ENCODE results near the gene KCNAB2.

The KCNAB2 gene

GRCh38 chr1:6011946-6012258 is 33.8 kb upstream of the KCNAB2 start:
- Histone ChIP-seq H3K27ac (replicated peaks) (no peak overlapping the region), H3K4me3 (replicated peaks; ENCODE audit: insufficient read depth, low read length) (no peak overlapping the region), H3K27me3 (ENCODE audit: insufficient read depth, poor library complexity, severe bottlenecking) (no peaks in the 10 kb centered on the region)
- DNase-seq (ENCODE audit: low read depth in 1 of 2, low spot score in 1 of 2): no peak
- TF ChIP-seq CTCF (IDR thresholded peaks at IDR 0.05; ENCODE audit: insufficient read depth, low read length): no peak
- no peak for TF ChIP-seq REST (IDR thresholded peaks at IDR 0.05; ENCODE audit: insufficient replicate concordance, low read depth)
- TF ChIP-seq SPI1 (IDR thresholded peaks at IDR 0.05; ENCODE audit: borderline replicate concordance, low read depth): no peak
- TF ChIP-seq POLR2AphosphoS5 (IDR thresholded peaks at IDR 0.05; ENCODE audit: low read depth): no peak
- no peak for TF ChIP-seq GABPA (IDR thresholded peaks at IDR 0.05; ENCODE audit: low read depth)

- no peak overlapping the region for H3K27ac ChIP-seq (replicated peaks)
- no peaks in the 10 kb centered on the region for H3K27me3 ChIP-seq (ENCODE audit: insufficient read depth, poor library complexity, severe bottlenecking)
- TF ChIP-seq SPI1 (IDR thresholded peaks at IDR 0.05; ENCODE audit: borderline replicate concordance, low read depth): no peak
- TF ChIP-seq REST (IDR thresholded peaks at IDR 0.05; ENCODE audit: insufficient replicate concordance, low read depth): no peak
- no peak for TF ChIP-seq POLR2AphosphoS5 (IDR thresholded peaks at IDR 0.05; ENCODE audit: low read depth)
- no peak for TF ChIP-seq CTCF (IDR thresholded peaks at IDR 0.05; ENCODE audit: insufficient read depth, low read length)
- no peak for TF ChIP-seq GABPA (IDR thresholded peaks at IDR 0.05; ENCODE audit: low read depth)
- no peak for DNase-seq (ENCODE audit: low read depth in 1 of 2, low spot score in 1 of 2)
- no peak overlapping the region for H3K4me3 ChIP-seq (replicated peaks; ENCODE audit: insufficient read depth, low read length)
These were observed 33.0 kb upstream of the KCNAB2 start for GRCh38 chr1:6012529-6013318.

GRCh38 chr1:6013491-6013890 is 32.2 kb upstream of the KCNAB2 start:
- no peak for TF ChIP-seq SPI1 (IDR thresholded peaks at IDR 0.05; ENCODE audit: borderline replicate concordance, low read depth)
- no peak for TF ChIP-seq GABPA (IDR thresholded peaks at IDR 0.05; ENCODE audit: low read depth)
- no peak for TF ChIP-seq CTCF (IDR thresholded peaks at IDR 0.05; ENCODE audit: insufficient read depth, low read length)
- no peak for TF ChIP-seq POLR2AphosphoS5 (IDR thresholded peaks at IDR 0.05; ENCODE audit: low read depth)
- no peak for TF ChIP-seq REST (IDR thresholded peaks at IDR 0.05; ENCODE audit: insufficient replicate concordance, low read depth)
- H3K27ac ChIP-seq (replicated peaks): no peak overlapping the region
- DNase-seq (ENCODE audit: low read depth in 1 of 2, low spot score in 1 of 2): no peak

More at GRCh38 chr1:6013491-6013890, 32.2 kb upstream of the KCNAB2 start:
- no peak overlapping the region for H3K4me3 ChIP-seq (replicated peaks; ENCODE audit: insufficient read depth, low read length)
- no peaks in the 10 kb centered on the region for H3K27me3 ChIP-seq (ENCODE audit: insufficient read depth, poor library complexity, severe bottlenecking)

Measured in HL-60 (cell line).